Measurements from ENCODE around the gene ARSD. TPM values are rescaled to one million over a fixed set of nuclear protein-coding genes. Genes with fewer than 3 reads are reported as not detected.

The ARSD gene
- polyA plus RNA-seq, 3 donors = 19.2 to 28.6 (median 19.7) TPM

DNA sequence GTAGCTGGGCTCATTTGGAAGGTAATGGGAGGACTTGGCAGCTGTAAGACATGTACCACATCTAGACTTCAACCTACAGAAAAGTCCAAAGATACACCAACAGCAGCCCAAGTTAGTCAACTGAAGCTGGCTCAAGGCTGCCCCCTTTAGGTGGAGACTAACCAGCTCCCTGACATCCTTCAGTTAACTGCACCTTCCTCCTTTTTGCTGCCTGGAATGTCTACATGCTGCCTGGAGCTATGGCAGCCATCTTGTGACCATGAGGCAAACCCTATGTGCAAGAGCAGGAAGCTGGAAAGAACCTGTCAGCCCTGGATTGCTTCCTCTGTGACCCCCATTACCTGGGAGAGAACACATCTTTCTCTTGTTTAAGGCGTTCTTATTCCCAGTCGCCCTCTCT lies 25.8 kb downstream of the ARSD start:
- H3K36me3 Mint-ChIP-seq = peaks cover 15 to 25% of the 10 kb centered on the region in 2 donors
- no peaks in the 10 kb centered on the region for H3K27me3 ChIP-seq (ENCODE audit: control insufficient read depth in 2 of 2, insufficient read depth in 2 of 2, low read length in 2 of 2)
- H3K9ac ChIP-seq (ENCODE audit: insufficient read depth, low read length, poor library complexity, severe bottlenecking) = no peak overlapping the region
- H3K9me3 ChIP-seq (replicated peaks in 1 of 2; ENCODE audit: control insufficient read depth in 1 of 2, insufficient read depth in 1 of 2, low read length in 2 of 2) = peaks cover 14 to 18% of the 10 kb centered on the region in 2 donors
- no peak overlapping the region for H3K4me2 ChIP-seq (replicated peaks; ENCODE audit: extremely low read depth, low read length, poor library complexity, severe bottlenecking)
- WGBS (ENCODE audit: insufficient coverage) = no CpG with 5 or more reads among the region's 2 CpGs
- peaks cover 6 to 25% (median 19%) of the 10 kb centered on the region in 7 donors for H3K9me3 Mint-ChIP-seq
- peaks cover 22% of the 10 kb centered on the region for H3K4me1 Mint-ChIP-seq
- H3K4me1 ChIP-seq (ENCODE audit: control insufficient read depth in 1 of 2, insufficient read depth in 2 of 2, low read length in 2 of 2) = peaks cover 18 to 32% of the 10 kb centered on the region in 2 donors
- H3K4me3 ChIP-seq (replicated peaks in 1 of 3; ENCODE audit: low read depth in 2 of 3, low read length in 3 of 3) = no peak overlapping the region
- H3K79me2 ChIP-seq (ENCODE audit: insufficient read depth, low read length) = no peaks in the 10 kb centered on the region
- H3K27me3 Mint-ChIP-seq (ENCODE audit: low read depth in 3 of 3) = peaks cover 0 to 3% (median 2%) of the 10 kb centered on the region in 3 donors
- no peaks in the 10 kb centered on the region for H4K20me1 ChIP-seq (ENCODE audit: insufficient read depth, low read length)
- peaks cover 0 to 15% of the 10 kb centered on the region in 2 donors for H3K36me3 ChIP-seq (replicated peaks in 1 of 2; ENCODE audit: control insufficient read depth in 1 of 2, insufficient read depth in 2 of 2, low read length in 2 of 2)
- intact Hi-C loops (cut with micrococcal nuclease) = no loop called here
- no peak overlapping the region for H3K4me3 Mint-ChIP-seq
- TF ChIP-seq, protein P1, sequence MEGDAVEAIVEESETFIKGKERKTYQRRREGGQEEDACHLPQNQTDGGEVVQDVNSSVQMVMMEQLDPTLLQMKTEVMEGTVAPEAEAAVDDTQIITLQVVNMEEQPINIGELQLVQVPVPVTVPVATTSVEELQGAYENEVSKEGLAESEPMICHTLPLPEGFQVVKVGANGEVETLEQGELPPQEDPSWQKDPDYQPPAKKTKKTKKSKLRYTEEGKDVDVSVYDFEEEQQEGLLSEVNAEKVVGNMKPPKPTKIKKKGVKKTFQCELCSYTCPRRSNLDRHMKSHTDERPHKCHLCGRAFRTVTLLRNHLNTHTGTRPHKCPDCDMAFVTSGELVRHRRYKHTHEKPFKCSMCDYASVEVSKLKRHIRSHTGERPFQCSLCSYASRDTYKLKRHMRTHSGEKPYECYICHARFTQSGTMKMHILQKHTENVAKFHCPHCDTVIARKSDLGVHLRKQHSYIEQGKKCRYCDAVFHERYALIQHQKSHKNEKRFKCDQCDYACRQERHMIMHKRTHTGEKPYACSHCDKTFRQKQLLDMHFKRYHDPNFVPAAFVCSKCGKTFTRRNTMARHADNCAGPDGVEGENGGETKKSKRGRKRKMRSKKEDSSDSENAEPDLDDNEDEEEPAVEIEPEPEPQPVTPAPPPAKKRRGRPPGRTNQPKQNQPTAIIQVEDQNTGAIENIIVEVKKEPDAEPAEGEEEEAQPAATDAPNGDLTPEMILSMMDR (IDR thresholded peaks at IDR 0.05) = no peak
- DNase-seq = no peak
- H2AFZ ChIP-seq (ENCODE audit: insufficient read depth, low read depth, low read length, poor library complexity, severe bottlenecking) = no peak overlapping the region
- H3K27ac ChIP-seq (ENCODE audit: low read depth in 1 of 2, low read length in 2 of 2) = no peak overlapping the region
- H3K27ac Mint-ChIP-seq = peak overlapping the region in 1 of 7 donors; percentile 69

GRCh38 chrX:2902841-2903240 lies 26.3 kb downstream of the ARSD start:
- H3K9me3 ChIP-seq (replicated peaks in 1 of 2; ENCODE audit: control insufficient read depth in 1 of 2, insufficient read depth in 1 of 2, low read length in 2 of 2) = peaks cover 14 to 18% of the 10 kb centered on the region in 2 donors
- TF ChIP-seq, protein P1 (IDR thresholded peaks at IDR 0.05) = no peak
- no peak overlapping the region for H3K4me2 ChIP-seq (replicated peaks; ENCODE audit: extremely low read depth, low read length, poor library complexity, severe bottlenecking)
- DNase-seq = no peak
- H3K27ac Mint-ChIP-seq = no peak overlapping the region
- no peaks in the 10 kb centered on the region for H4K20me1 ChIP-seq (ENCODE audit: insufficient read depth, low read length)
- peaks cover 27% of the 10 kb centered on the region for H3K4me1 Mint-ChIP-seq
- H3K4me3 ChIP-seq (replicated peaks in 1 of 3; ENCODE audit: low read depth in 2 of 3, low read length in 3 of 3) = no peak overlapping the region
- no peak overlapping the region for H3K27ac ChIP-seq (ENCODE audit: low read depth in 1 of 2, low read length in 2 of 2)
- peaks cover 6 to 25% (median 19%) of the 10 kb centered on the region in 7 donors for H3K9me3 Mint-ChIP-seq
- H3K4me1 ChIP-seq (ENCODE audit: control insufficient read depth in 1 of 2, insufficient read depth in 2 of 2, low read length in 2 of 2) = peaks cover 21 to 38% of the 10 kb centered on the region in 2 donors
- no peak overlapping the region for H3K4me3 Mint-ChIP-seq
- peaks cover 0 to 3% (median 2%) of the 10 kb centered on the region in 3 donors for H3K27me3 Mint-ChIP-seq (ENCODE audit: low read depth in 3 of 3)
- peaks cover 0 to 10% of the 10 kb centered on the region in 2 donors for H3K36me3 ChIP-seq (replicated peaks in 1 of 2; ENCODE audit: control insufficient read depth in 1 of 2, insufficient read depth in 2 of 2, low read length in 2 of 2)
- H3K79me2 ChIP-seq (ENCODE audit: insufficient read depth, low read length) = no peaks in the 10 kb centered on the region
- peaks cover 9 to 20% of the 10 kb centered on the region in 2 donors for H3K36me3 Mint-ChIP-seq
- no peaks in the 10 kb centered on the region for H3K27me3 ChIP-seq (ENCODE audit: control insufficient read depth in 2 of 2, insufficient read depth in 2 of 2, low read length in 2 of 2)
- no peak overlapping the region for H2AFZ ChIP-seq (ENCODE audit: insufficient read depth, low read depth, low read length, poor library complexity, severe bottlenecking)
- WGBS (ENCODE audit: insufficient coverage) = no CpG with 5 or more reads among the region's 1 CpG
- no peak overlapping the region for H3K9ac ChIP-seq (ENCODE audit: insufficient read depth, low read length, poor library complexity, severe bottlenecking)
- intact Hi-C loops (cut with micrococcal nuclease) = no loop called here
